Measurements from ENCODE around the gene OPN4. TPM values are rescaled to one million over a fixed set of nuclear protein-coding genes. Genes with fewer than 3 reads are reported as not detected.

The OPN4 gene
- total RNA-seq, 1 donor from 2014 or later: not detected

DNA sequence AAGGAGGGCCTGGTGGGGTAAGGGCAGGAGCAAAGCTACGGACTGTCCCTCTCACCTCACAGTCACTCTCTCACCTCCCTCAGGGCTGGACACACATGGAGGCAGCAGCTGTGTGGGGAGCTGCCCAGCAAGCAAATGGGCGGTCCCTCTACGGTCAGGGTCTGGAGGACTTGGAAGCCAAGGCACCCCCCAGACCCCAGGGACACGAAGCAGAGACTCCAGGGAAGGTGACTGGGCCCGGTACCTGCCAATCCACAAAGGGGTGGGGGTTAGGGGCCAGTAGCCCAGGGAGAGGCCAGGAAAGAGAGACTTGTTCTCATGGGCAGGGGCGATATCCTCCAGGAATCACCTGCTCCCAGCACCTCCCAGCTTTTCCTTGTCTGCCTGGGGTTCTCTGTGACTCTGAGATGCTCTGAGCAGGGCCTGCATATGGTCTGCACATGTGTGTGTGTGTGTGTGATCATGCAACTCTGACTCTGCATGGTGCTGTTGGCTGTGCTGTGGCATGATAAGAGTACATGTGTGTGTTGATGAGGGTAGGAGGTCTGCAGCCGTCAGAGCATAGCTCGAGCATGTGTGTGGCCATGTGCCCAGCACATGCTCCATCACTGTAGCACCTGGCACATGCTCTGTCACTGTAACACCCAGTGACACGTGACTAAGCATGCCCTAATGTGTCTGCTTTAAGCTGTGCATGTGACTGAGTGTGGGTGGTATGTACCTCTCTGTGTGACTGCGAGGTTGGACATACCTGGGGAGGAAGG, 9.4 kb downstream of the OPN4 start:
- no peak overlapping the region for H3K27ac Mint-ChIP-seq
- no peaks in the 10 kb centered on the region for H3K36me3 Mint-ChIP-seq
- no peak for DNase-seq (ENCODE audit: low spot score in 2 of 2, unreplicated experiment in 2 of 2)
- no peaks in the 10 kb centered on the region for H3K9me3 Mint-ChIP-seq
- no peak overlapping the region for H3K4me3 Mint-ChIP-seq
- TF ChIP-seq, protein P1, sequence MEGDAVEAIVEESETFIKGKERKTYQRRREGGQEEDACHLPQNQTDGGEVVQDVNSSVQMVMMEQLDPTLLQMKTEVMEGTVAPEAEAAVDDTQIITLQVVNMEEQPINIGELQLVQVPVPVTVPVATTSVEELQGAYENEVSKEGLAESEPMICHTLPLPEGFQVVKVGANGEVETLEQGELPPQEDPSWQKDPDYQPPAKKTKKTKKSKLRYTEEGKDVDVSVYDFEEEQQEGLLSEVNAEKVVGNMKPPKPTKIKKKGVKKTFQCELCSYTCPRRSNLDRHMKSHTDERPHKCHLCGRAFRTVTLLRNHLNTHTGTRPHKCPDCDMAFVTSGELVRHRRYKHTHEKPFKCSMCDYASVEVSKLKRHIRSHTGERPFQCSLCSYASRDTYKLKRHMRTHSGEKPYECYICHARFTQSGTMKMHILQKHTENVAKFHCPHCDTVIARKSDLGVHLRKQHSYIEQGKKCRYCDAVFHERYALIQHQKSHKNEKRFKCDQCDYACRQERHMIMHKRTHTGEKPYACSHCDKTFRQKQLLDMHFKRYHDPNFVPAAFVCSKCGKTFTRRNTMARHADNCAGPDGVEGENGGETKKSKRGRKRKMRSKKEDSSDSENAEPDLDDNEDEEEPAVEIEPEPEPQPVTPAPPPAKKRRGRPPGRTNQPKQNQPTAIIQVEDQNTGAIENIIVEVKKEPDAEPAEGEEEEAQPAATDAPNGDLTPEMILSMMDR (IDR thresholded peaks at IDR 0.05; ENCODE audit: unreplicated experiment): no peak
- peaks cover 25% of the 10 kb centered on the region for H3K27me3 Mint-ChIP-seq (ENCODE audit: low read depth)
- H3K4me1 Mint-ChIP-seq: peaks cover 7% of the 10 kb centered on the region

DNA sequence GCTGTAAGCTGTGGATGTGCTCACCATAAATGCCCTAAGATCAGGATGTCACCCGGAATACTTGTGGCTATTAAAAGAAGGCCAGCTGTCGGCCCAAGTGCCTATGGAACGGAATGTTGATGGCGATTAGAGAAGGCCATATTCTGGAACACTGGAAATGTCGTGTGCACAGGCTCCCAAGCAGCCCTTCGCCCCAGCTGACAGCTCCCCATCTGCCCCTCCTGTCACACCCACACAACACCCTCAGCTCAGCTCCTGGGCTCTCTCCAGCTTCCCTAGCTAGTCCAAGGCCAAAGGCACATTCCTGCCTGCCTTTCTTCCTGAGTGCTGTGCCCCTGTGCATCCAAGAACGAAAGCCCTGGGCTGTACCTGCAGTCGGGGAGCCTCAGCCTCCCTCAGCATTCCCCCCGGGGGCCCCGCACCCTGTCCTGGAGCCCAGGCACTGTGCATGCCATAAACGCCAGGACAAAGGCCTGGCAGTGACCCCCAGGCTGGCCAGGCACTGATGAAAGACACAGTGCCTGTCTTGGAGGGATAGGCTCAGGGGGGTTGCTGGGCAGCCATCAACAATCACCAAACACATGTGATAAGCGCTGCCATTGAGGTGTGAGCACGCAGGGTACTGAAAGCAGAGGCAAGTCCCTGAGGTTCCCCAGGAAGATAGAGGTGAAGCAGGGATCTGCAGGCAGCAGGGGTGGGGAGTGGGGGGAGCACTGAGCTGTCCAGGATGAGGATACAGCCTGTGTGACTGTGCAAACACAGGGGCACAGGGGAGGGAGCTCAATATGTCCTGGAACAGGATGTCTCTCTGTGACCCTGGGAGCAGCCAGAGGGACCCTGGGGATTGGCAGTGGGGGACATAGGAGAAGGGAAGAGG, 10.2 kb downstream of the OPN4 start:
- Mint-ChIP-seq H3K36me3 (no peaks in the 10 kb centered on the region), H3K9me3 (no peaks in the 10 kb centered on the region), H3K27me3 (ENCODE audit: low read depth) (peaks cover 18% of the 10 kb centered on the region), H3K4me1 (peaks cover 7% of the 10 kb centered on the region), H3K4me3 (no peak overlapping the region), H3K27ac (no peak overlapping the region)
- TF ChIP-seq, protein P1 (IDR thresholded peaks at IDR 0.05; ENCODE audit: unreplicated experiment): no peak
- DNase-seq (ENCODE audit: low spot score in 2 of 2, unreplicated experiment in 2 of 2): no peak

DNA sequence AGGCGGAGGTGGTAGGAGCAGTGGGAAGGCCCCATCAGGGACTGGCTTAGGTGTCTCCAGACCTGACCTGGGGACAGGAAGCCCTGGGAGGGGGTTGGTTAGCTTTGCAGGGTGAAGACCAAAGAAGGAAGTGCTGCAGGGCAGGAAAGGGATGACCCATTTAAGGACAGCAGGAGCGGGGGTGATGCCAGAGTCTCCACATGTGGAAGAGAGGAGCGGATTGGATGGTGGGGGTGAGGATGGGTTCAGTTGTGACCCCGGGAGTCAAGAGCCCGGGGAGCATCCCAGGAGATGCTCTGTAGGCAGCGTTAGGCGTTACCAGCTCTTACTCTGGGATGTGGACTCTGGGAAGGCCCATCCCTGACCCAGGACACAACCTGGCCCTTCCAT, 10.9 kb downstream of the OPN4 start:
- no peak overlapping the region for H3K27ac Mint-ChIP-seq
- DNase-seq (ENCODE audit: low spot score in 2 of 2, unreplicated experiment in 2 of 2): no peak
- peaks cover 15% of the 10 kb centered on the region for H3K27me3 Mint-ChIP-seq (ENCODE audit: low read depth)
- no peak overlapping the region for H3K4me3 Mint-ChIP-seq
- no peaks in the 10 kb centered on the region for H3K36me3 Mint-ChIP-seq
- H3K4me1 Mint-ChIP-seq: peaks cover 7% of the 10 kb centered on the region
- no peaks in the 10 kb centered on the region for H3K9me3 Mint-ChIP-seq
- TF ChIP-seq, protein P1 (IDR thresholded peaks at IDR 0.05; ENCODE audit: unreplicated experiment): no peak

DNA sequence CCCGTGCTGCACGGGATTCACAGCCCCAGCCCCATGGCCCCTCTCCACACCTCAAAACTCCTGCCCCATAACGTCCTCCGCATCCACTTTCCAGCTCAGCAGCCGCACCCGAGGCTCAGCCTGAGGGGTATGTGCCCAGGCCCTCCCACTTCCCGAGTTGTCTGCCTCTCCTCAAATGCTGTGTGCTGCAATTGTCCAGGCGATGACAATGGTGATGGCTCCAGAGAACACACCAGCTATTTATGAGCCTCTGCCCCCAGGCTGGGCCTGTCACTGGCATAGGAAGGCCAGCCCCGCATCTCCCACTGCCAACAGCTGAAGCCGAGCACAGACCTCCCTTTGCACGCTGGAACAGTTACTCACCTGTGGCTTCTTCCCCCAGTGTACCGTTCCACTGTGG, 11.5 kb downstream of the OPN4 start:
- Mint-ChIP-seq H3K36me3 (no peaks in the 10 kb centered on the region), H3K9me3 (no peaks in the 10 kb centered on the region), H3K27ac (no peak overlapping the region), H3K27me3 (ENCODE audit: low read depth) (peaks cover 13% of the 10 kb centered on the region), H3K4me1 (peaks cover 7% of the 10 kb centered on the region), H3K4me3 (no peak overlapping the region)
- DNase-seq (ENCODE audit: low spot score in 2 of 2, unreplicated experiment in 2 of 2): no peak
- TF ChIP-seq, protein P1 (IDR thresholded peaks at IDR 0.05; ENCODE audit: unreplicated experiment): no peak

DNA sequence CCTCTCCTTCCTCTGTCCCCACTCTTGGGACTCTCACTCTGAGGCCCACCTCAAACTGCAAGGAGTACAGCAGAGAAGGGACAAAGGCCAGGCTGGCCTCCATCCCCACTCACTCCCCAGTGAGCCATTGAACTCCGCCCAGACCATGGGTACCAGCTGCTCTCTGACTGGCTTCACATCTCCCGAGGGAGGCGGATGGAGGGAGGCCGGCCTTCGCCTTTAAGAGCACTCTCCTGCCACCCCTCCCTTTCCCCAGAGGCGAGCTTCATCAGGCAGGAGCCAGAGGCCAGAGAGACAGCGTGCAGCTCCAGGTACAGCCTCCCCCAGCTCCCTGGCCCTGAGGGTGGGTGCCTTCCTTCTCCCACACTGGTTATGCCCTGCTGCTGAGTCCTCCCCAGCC, 12.2 kb downstream of the OPN4 start:
- Mint-ChIP-seq H3K4me3 (no peak overlapping the region), H3K27ac (no peak overlapping the region), H3K9me3 (no peaks in the 10 kb centered on the region), H3K27me3 (ENCODE audit: low read depth) (peaks cover 13% of the 10 kb centered on the region), H3K4me1 (peaks cover 7% of the 10 kb centered on the region), H3K36me3 (no peaks in the 10 kb centered on the region)
- TF ChIP-seq, protein P1 (IDR thresholded peaks at IDR 0.05; ENCODE audit: unreplicated experiment): no peak
- DNase-seq (ENCODE audit: low spot score in 2 of 2, unreplicated experiment in 2 of 2): no peak
